ENCODE measurements around the gene PDLIM5. TPM values are rescaled to one million over a fixed set of nuclear protein-coding genes. Genes with fewer than 3 reads are reported as not detected.

The PDLIM5 gene
- total and polyA plus RNA-seq, 2 of the 8 experiments (the other 6 are each of a cell fraction or from before 2014, with no cell fraction given), result 37.3 to 62.1 TPM

- H2AK5ac ChIP-seq (ENCODE audit: low read depth, low read length), result no peak overlapping the region
- DNase-seq (ENCODE audit: low read depth in 1 of 2, low spot score in 2 of 2) (no peak), FAIRE-seq (no peak)
- no peaks in the 10 kb centered on the region for H4K20me1 ChIP-seq (replicated peaks in 1 of 2; ENCODE audit: control insufficient read depth in 1 of 2, insufficient read depth in 2 of 2, low read length in 2 of 2)
- no peaks in the 10 kb centered on the region for H3K4me1 ChIP-seq (replicated peaks in 1 of 4; ENCODE audit: control insufficient read depth in 3 of 4, insufficient read depth in 4 of 4, low read length in 3 of 4)
- WGBS, 2 experiments (ENCODE audit: extremely low coverage in 1 of 2, insufficient coverage in 1 of 2, insufficient read length in 1 of 2, insufficient replicate concordance in 2 of 2, low coverage in 1 of 2, low lambda C conversion rate in 2 of 2, missing lambda C conversion rate in 1 of 2), result 87% methylated on average over 1 of the region's 1 CpG; no CpG with 5 or more reads in 1 of the 2 experiments
- H3K18ac ChIP-seq (ENCODE audit: extremely low read depth, low read length), result no peak overlapping the region
- no peak overlapping the region for H2BK12ac ChIP-seq (ENCODE audit: low read depth, low read length)
- H3K56ac ChIP-seq (replicated peaks; ENCODE audit: insufficient read length, low read depth, low read length), result no peak overlapping the region
- no peak overlapping the region for H2AFZ ChIP-seq (ENCODE audit: low read length)
- H2BK120ac ChIP-seq (replicated peaks; ENCODE audit: low read depth, low read length), result no peak overlapping the region
- no peak overlapping the region for H4K5ac ChIP-seq (ENCODE audit: insufficient read length, low read depth, low read length)
- H3K23me2 ChIP-seq (ENCODE audit: low read depth, low read length), result no peaks in the 10 kb centered on the region
- H3K27me3 ChIP-seq (replicated peaks in 1 of 4; ENCODE audit: control insufficient read depth in 3 of 4, extremely low read depth in 1 of 4, insufficient read depth in 3 of 4, low read length in 3 of 4), result no peaks in the 10 kb centered on the region
- no peak overlapping the region for H2BK5ac ChIP-seq (ENCODE audit: low read depth, low read length)
- no peaks in the 10 kb centered on the region for H3K79me1 ChIP-seq (ENCODE audit: low read depth, low read length)
- CTCF ChIA-PET (ENCODE audit: partially characterized antibody), result no interaction called here
- H3K9ac ChIP-seq (replicated peaks in 1 of 4; ENCODE audit: extremely low read depth in 1 of 4, low read depth in 3 of 4, low read length in 3 of 4), result no peak overlapping the region
- no peaks in the 10 kb centered on the region for H3K9me3 ChIP-seq (ENCODE audit: insufficient read depth in 2 of 2, low read depth in 1 of 2, low read length in 1 of 2)
- H2BK15ac ChIP-seq (ENCODE audit: low read length), result no peak overlapping the region
- H4K8ac ChIP-seq (ENCODE audit: extremely low read depth, insufficient read depth, low read length), result no peak overlapping the region
- no peak overlapping the region for H4K91ac ChIP-seq (replicated peaks; ENCODE audit: insufficient read length, low read length)
- H3K4ac ChIP-seq (replicated peaks; ENCODE audit: insufficient read length, low read depth, low read length), result no peak overlapping the region
- H3K23ac ChIP-seq (ENCODE audit: insufficient read length), result no peak overlapping the region
- no peak overlapping the region for H3K4me3 ChIP-seq (ENCODE audit: extremely low read depth in 1 of 4, insufficient read depth in 2 of 4, low read depth in 3 of 4, low read length in 4 of 4)
- peaks cover 0 to 5% of the 10 kb centered on the region in 2 experiments; a peak in 1 of 4 replicates for H3K79me2 ChIP-seq (ENCODE audit: control insufficient read depth in 1 of 2, insufficient read depth in 2 of 2, low read length in 2 of 2)
- no peaks in the 10 kb centered on the region for H3K36me3 ChIP-seq (ENCODE audit: control insufficient read depth in 2 of 4, insufficient read depth in 4 of 4, low read length in 3 of 4)
- H3K14ac ChIP-seq (ENCODE audit: insufficient read length), result no peak overlapping the region
- H3K27ac ChIP-seq (ENCODE audit: low read depth, low read length), result no peak overlapping the region
- POLR2A ChIA-PET (ENCODE audit: partially characterized antibody), result no interaction called here
- no peak overlapping the region for H2BK20ac ChIP-seq (ENCODE audit: low read length)
- no peak overlapping the region for H3K4me2 ChIP-seq (ENCODE audit: insufficient read depth in 1 of 2, low read depth in 2 of 2, low read length in 2 of 2)
- TF ChIP-seq EGR1 (IDR thresholded peaks at IDR 0.05; ENCODE audit: borderline replicate concordance, low read depth, low read length) (no peak), CHD2 (IDR thresholded peaks at IDR 0.05; ENCODE audit: low read length) (no peak), JUN (IDR thresholded peaks at IDR 0.05; ENCODE audit: low read depth, low read length) (no peak), MAFK (IDR thresholded peaks at IDR 0.05; ENCODE audit: low read depth, low read length) (no peak), ZNF274 (IDR thresholded peaks at IDR 0.05; ENCODE audit: borderline replicate concordance, extremely low read depth, low read length) (no peak), POLR2A (IDR thresholded peaks at IDR 0.05; ENCODE audit: control extremely low read depth in 1 of 2, low read depth in 2 of 2, low read length in 2 of 2) (no peak), SP4 (IDR thresholded peaks at IDR 0.05; ENCODE audit: low read length) (no peak), CEBPB (IDR thresholded peaks at IDR 0.05; ENCODE audit: low read depth, low read length) (no peak), EZH2 (IDR thresholded peaks at IDR 0.05; ENCODE audit: low read depth, low read length, severe bottlenecking) (no peak), SAP30 (IDR thresholded peaks at IDR 0.05; ENCODE audit: insufficient read depth, insufficient replicate concordance, low read length) (no peak), NANOG (IDR thresholded peaks at IDR 0.05; ENCODE audit: insufficient read depth, low read depth, low read length, poor library complexity, severe bottlenecking) (no peak), KDM5A (IDR thresholded peaks at IDR 0.05; ENCODE audit: low read length) (no peak), TEAD4 (IDR thresholded peaks at IDR 0.05; ENCODE audit: low read depth, low read length) (no peak), BACH1 (IDR thresholded peaks at IDR 0.05; ENCODE audit: low read length) (no peak), RXRA (IDR thresholded peaks at IDR 0.05; ENCODE audit: insufficient read depth, low read depth, low read length) (no peak)
Observed at GRCh38 chr4:94558392-94558904, 106.7 kb downstream of the PDLIM5 start.

All from H1 (cell line).